DMS153 (cell line): ENCODE data around the gene YIPF6.
"Not testable (repeated sequence)": the region's sequence is repeated elsewhere in the genome, so short reads cannot be mapped to it uniquely, and the experiment has no call there.

ENCODE experiments used
- DNase-seq: peaks from one replicate; lab custom pipeline; 2025; lab: John Stamatoyannopoulos, UW

Gene YIPF6

DNA sequence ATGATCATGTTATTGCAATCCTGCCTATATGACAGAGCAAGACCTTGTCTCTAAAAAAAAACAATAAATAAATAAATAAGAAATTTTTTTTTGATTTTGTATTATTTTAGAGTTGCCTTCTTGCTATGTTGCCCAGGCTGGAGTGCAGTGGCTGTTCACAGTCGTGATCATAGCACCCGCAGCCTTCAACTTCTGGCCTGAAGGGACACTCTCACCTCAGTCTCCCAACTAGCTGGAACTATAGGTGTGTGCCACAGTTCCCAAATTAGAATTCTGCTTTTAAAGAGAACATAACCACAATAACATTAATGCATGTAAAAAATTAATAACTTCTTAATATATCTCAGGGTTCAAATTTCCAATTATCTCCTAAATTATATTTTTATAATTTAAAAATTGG, 7.8 kb downstream of the YIPF6 start:
- DNase-seq, result no peak

DNA sequence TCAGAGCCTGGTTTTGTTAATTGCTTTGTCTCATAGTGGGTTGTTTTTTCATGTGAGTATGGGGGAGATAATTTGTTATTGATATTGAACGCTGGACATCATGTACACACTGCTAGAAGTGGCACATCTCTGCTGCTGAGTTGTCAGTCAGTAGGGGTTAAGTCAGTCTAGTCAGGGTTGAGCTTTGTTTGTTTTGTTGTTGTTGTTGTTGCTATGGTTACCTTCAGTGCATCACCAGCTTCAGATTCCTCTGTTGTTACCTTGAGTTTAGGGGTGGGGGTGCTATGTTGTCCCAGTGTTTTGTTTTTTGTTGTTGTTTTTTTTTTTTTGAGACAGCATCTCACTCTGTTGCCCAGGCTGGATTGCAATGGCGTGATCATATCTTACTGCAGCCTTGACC, 9.9 kb downstream of the YIPF6 start:
- DNase-seq, result no peak

DNA sequence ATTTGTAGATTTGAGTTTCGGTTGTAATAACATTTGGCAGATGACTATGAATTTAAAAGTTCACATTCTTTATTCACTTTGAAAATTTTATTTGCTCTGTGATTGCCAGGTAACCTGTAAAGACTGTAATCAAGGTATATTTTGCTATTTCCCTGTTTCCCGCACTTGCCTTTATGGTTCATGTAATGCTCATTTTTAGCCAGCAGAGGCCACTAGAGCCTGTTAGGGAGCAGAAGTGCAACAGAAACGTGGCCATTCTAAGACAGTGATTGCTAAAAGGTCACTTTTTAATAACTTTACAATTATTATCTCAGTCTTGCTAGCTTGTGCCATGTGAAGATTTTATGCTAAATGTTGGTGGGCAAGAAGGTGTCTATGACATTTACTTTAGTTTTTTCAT, 12.4 kb downstream of the YIPF6 start:
- DNase-seq, result no peak

DNA sequence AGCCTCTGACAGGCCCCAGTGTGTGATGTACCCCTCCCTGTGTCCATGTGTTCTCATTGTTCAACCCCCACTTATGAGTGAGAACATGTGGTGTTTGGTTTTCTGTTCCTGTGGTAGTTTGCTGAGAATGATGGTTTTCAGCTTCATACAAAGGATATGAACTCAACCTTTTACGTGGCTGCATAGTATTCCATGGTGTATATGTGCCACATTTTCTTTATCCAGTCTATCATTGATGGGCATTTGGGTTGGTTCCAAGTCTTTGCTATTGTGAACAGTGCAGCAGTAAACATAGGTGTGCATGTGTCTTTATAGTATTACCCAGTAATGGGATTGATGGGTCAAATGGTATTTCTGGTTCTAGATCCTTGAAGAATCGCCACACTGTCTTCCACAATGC, 25.8 kb downstream of the YIPF6 start:
- DNase-seq, result not testable (repeated sequence)

DNA sequence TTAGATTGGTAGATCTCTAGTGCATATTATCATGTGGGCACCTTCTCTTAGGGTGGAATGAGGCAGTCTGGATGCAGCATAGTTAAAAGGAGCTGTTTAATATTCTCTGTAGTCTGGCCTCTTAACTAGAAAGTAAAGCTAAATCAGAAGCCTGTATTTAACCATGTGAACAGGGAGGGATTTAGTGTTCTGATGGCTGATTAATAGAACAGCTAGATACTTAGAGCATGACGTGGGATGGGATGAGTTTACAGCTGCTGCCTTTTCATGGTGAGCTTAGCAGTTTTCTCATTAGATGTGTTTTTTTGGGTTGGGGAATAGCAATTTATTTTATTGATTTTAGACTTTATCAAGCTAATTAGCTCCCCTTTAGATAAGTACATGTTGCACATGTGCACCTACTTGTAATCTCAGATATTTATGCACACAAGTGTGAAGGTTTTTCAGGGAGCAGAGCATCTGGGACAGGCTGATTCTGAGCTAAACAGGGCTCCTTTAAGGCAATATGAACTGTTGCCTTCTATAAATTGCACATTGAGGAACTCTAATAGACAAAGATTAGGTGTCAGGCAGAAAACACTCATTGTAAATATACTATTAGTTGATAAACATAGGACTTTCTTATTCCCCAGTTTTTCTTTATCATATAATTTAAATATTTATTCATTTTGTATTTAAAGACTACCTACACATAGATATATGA, 34.1 kb downstream of the YIPF6 start:
- no peak for DNase-seq

DNA sequence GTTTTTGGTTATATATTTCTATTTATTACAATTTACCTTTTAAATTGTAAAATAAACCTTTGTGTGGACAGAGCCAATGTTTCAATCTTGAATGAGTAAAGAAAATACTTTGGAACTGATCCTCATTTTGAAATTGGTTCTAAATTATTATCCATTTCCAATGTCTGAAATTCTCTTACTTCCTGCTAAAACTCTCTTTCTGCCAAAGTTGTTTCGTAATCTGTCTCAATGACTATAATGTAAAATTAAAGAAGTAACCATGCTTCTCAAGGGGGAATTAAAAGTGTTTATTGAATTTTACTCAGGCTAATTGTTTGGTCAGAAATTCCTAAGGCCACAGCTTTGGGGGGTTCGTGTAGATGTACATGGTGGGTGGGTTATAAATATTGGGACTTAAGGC, 34.8 kb downstream of the YIPF6 start:
- DNase-seq, result no peak

DNA sequence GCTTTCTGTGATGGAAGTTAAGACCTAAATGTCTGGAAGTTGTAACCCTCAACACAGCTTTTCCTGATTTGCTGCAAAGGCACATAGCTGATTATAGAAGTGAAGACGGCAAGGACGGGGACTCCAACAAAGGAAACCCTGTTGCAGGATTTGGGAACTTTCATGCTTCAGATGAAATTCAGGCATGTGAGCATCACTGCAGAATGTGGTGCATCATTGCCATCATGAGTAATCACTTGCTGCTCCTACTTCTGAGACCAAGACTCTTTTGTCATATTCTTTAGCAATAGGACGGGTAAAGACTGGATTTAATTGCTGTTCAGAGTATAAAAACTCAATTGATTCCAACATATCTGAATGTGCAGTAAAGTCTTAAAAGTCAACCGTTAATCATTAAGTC, 35.8 kb downstream of the YIPF6 start:
- DNase-seq, result no peak

DNA sequence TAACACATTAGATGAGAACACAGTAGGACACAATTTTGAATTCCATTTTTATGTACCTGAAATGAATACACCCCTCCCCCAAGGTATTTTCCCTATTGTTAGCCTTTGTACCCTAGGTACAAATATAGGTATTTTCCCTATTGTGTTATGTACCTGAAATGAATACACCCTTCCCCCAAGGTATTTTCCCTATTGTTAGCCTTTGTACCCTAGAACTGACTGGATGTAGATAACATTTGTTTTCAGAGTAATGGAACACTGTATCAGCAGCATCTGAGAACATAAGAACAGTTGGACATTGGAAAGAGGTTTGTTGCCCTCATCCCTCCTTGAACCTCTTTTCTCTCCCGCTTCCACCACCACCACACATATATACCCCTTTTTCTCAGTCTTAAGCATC, 37.6 kb downstream of the YIPF6 start:
- DNase-seq, result no peak

DNA sequence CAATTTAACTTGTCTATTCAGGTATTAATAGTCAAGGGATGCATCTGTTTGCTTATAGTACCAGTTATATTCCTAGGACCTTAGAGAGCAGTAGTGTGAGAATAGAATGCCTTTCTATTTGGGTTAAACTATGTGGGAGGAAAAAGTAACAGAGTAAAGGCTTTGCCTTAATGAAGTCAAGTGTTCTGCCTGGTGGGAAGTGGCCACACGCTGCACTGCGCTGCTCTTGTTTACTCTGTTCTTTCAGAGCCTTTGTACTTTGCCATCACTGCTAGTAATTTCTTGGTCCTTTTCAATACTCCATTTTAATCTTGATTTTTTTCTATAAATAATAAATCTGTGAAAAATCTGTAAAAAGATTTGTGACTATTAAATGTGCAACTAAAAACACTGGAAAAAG, 38.0 kb downstream of the YIPF6 start:
- DNase-seq, result no peak

DNA sequence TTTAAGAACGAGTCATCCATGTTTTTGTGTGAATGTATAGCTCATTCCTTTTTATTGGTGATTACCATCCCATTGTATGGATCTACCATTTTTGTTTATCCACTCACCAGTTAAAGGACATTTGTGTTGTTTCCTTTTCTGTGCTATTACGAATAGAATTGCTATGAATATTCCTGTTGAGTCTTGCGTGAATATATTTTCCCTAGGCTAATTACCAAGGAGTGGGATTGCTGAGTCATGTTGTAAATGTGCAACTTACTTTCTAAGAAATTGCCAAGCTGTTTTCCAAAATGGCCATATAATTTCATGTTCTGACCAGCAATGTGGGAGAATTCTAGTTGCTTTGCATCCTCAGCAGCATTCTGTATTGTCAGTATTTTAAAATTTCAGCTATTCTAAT, 51.3 kb downstream of the YIPF6 start:
- DNase-seq, result no peak

DNA sequence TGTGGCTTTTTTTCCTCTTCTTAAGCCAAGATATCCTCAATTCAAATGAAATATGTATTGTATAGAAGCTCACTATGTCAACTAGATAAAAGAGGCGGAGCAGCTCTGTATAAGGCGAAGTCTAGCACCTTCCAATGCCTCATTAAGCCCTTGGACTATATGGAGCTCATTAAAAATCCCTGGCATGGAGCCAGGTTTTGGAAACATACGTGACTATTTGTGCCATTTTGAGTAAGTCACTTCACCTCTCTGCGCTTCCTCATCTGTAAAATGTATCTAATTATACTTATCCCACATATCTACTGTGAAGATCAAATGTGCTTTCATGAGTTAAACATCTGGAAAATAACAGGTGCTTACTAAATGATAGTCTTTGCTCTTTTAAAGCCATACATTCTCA, 57.2 kb downstream of the YIPF6 start:
- DNase-seq, result no peak

DNA sequence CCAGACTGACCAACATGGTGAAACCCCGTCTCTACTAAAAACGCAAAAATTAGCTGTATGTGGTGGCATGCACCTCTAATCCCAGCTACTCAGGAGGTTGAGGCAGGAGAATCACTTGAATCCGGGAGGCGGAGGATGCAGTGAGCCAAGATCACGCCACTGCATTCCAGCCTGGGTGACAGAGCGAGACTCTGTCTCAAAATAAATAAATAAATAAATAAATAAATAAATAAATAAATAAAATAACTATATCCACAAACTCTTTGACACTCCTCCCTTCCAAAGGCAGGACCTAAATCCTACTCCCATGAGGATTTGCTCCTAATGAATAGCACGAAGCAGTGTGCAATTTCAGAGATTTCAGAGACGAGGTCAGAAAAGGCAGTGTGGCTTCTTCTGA, 58.3 kb downstream of the YIPF6 start:
- DNase-seq, result not testable (repeated sequence)

DNA sequence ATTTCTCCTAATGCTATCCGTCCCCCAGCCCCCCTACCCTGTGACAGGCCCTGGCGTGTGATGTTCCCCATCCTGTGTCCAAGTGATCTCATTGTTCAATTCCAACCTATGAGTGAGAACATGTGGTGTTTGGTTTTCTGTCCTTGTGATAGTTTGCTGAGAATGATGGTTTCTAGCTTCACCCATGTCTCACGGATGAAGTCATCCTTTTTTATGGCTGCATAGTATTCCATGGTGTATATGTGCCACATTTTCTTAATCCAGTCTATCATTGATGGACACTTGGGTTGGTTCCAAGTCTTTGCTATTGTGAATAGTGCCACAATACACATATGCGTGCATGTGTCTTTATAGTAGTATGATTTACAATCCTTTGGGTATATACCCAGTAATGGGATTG, 61.1 kb downstream of the YIPF6 start:
- not testable (repeated sequence) for DNase-seq

DNA sequence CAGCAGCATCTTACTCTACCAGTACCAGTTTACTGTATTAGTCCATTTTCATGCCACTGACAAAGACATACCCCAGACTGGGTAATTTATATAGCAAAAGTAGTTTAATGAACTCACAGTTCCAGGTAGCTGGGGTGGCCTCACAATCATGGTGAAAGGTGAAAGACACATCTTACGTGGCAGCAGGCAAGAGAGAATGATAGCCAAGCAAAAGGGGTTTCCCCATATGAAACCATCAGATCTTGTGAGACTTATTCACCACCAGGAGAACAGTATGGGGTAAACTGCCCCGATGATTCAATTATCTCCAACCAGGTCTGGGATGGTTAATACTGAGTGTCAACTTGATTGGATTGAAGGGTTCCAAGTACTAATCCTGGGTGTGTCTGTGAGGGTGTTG, 69.3 kb downstream of the YIPF6 start:
- no peak for DNase-seq

DNA sequence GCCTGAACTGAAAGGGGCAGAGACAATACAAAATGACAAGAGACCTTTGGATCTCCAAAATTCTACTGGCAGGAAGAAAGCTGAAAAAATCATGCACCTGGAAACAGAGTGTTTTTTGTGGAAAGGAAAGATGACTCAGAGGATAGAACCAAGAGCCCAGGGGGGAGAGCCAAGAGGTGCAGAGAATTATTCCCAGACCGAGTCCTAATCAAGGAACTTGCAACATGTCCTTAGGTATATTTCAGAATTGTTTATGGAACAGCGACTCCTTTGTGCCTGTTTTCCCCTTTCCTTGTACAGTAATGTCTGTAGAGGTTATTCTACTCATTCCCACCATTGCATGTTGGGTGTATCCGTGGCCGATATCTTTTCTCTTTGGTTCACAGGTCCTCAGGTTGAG, 71.7 kb downstream of the YIPF6 start:
- DNase-seq, result no peak

DNA sequence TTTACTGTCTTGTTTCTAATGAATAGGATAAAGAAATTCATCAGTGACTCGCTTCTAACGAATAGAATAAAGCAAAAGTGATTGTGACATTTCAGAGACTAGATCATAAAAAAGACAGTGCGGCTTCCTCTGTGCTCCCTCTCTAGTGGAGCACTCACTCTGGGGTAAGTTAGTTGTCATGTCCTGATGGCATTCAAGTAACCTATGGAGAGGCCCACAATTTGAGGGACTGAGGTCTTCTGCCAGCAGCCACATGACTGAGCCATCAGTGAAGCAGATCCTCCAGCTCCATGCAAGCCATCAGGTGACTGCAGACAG, 72.4 kb downstream of the YIPF6 start:
- DNase-seq, result no peak

DNA sequence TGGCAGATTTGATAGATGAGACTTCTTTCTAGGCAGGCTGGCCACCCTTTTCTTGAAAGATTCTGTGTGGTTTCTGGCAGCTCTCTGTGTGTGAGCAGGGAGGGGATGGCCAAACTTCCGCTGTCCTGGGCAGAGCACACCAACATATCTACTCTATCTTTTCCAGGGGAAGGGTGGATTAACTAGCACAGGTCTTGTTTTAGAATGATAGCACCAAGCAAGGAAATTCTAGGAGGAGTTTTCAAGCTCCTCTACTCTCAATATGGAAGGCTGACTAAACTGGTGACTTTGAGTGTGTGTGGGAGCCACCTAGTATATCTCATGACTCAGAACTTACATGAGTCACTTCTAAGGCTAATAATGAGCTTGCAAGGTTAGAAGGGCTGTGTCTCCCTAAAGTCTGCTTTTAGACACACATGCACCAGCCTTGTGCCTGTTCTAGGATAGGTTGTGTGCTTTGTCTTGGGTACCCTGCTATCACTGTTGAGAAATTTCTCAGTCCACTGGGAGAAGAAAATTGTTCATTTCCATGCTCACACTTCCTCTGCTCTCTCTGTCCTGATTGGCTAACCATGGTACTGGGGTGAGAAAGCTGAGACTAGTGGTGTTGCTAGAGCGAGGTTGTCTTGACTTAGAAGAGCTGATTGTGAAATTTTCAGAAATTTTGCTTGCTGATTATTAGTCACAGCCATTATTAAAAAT, 72.9 kb downstream of the YIPF6 start:
- DNase-seq, result no peak

DNA sequence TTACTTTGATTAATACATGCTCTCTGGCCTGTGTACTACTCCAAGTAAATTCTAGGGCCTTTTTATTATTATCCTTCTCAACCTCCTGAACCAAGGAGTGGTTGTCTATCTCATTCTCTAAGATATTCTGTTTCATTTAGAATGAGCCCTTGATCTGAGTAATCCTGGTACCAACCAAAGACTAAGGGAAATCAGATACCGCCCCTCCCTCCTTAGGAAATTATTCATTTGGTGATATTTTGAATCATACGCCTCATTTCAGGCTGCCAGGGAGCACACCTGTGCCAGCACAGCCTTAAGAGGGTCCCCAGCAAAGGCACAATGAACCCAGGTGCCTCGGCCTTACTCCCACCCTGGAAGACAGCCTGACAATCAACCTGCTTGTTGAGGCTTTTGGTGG, 75.4 kb downstream of the YIPF6 start:
- no peak for DNase-seq

DNA sequence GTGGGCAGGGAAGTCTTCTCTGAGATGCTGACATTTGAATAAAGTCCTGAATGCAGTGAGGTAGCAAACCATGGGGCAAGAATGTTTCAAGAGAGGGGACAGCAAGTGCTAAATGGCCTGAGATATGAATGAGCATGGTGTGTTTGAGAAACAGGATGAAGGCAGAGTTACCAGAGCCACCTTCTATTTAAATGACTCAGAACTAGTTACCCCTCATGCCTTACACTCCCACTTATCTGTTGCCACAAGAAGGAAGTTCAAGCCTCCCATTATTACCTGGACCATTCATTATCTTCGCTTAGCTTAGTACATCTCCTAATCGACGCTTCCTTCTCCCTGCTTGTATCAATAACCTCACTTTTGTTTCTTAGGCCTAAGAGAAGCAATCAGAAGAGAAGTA, 81.0 kb downstream of the YIPF6 start:
- no peak for DNase-seq

DNA sequence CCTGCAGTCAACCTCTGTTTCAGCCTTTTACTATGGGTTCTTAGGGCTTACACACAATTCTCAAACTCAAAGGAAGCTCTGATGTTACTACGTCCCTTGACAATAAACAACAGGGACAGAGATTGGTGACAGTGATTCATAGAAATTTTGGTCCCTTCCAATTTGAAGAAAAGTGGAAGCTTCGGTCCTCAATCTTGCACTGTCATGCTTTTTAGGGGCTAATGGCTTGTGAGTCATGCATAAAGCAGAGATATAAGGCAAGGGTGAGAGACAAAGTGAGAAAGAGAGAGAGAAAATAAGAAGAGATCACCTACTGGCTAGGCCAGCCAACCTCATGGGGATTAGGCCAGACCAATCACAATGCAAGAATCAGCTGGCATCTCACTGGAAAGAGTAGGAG, 85.4 kb downstream of the YIPF6 start:
- DNase-seq, result no peak
